Neutrophil (primary cell): ENCODE results near the gene ZBTB20.

Source experiments
- H3K27ac ChIP-seq: fragments of 200-600 bp; sonication (generic); 2 replicates; pipeline ENCODE4 v1.5.1; 2016; ENCODE audit warnings: mild to moderate bottlenecking, moderate library complexity
- H3K27me3 ChIP-seq: fragments of 200-600 bp; sonication (generic); 2 replicates; pipeline ENCODE4 v1.6.0; 2016; ENCODE audit warnings: mild to moderate bottlenecking
- H3K36me3 ChIP-seq: fragments of 200-600 bp; sonication (generic); 2 replicates; pipeline ENCODE4 v1.5.1; 2017
- H3K4me1 ChIP-seq, 2 experiments: fragments of 200-600 bp in 1 of 2; sonication (generic) in 1 of 2; 1 replicate in 1 of 2; 2 replicates in 1 of 2; pipeline versions ENCODE4 v1.5.1 to v1.6.1; 2013 to 2016; ENCODE audit warnings: low read depth in 1 of 2, low read length in 1 of 2, mild to moderate bottlenecking in 1 of 2, moderate library complexity in 1 of 2; ENCODE audit not compliant: control insufficient read depth in 1 of 2, insufficient read depth in 1 of 2
- H3K4me3 ChIP-seq, 2 experiments: fragments of 200-600 bp in 1 of 2; sonication (generic) in 1 of 2; 1 replicate in 1 of 2; 2 replicates in 1 of 2; pipeline ENCODE4 v1.5.1; 2013 to 2016; ENCODE audit warnings: low read depth in 1 of 2, low read length in 1 of 2, mild to moderate bottlenecking in 1 of 2, moderate library complexity in 1 of 2
- H3K9me3 ChIP-seq: fragments of 200-600 bp; sonication (generic); 2 replicates; pipeline ENCODE4 v1.5.1; 2016
- CTCF ChIP-seq: fragments of 200-600 bp; sonication (generic); IDR thresholded peaks from 2 replicates; pipeline ENCODE4 v1.5.1; 2016; ENCODE audit warnings: antibody characterized with exemption

The ZBTB20 gene

GRCh38 chr3:115022835-115023398, 124.2 kb downstream of the ZBTB20 start:
- Histone ChIP-seq H3K36me3 (no peaks in the 10 kb centered on the region), H3K9me3 (no peaks in the 10 kb centered on the region), H3K4me1 (peaks cover 0 to 5% of the 10 kb centered on the region in 2 experiments), H3K27me3 (no peaks in the 10 kb centered on the region), H3K4me3 (no peak overlapping the region), H3K27ac (no peak overlapping the region)
- TF ChIP-seq CTCF: no peak

- peaks cover 0 to 5% of the 10 kb centered on the region in 2 experiments for H3K4me1 ChIP-seq
- no peaks in the 10 kb centered on the region for H3K9me3 ChIP-seq
- no peak overlapping the region for H3K4me3 ChIP-seq
- H3K36me3 ChIP-seq: no peaks in the 10 kb centered on the region
- TF ChIP-seq CTCF: no peak
- H3K27ac ChIP-seq: no peak overlapping the region
- no peaks in the 10 kb centered on the region for H3K27me3 ChIP-seq
Observed at GRCh38 chr3:115022199-115022598, 124.9 kb downstream of the ZBTB20 start.

- Histone ChIP-seq H3K27ac (no peak overlapping the region), H3K9me3 (no peaks in the 10 kb centered on the region), H3K27me3 (no peaks in the 10 kb centered on the region), H3K4me3 (no peak overlapping the region), H3K4me1 (peaks cover 0 to 5% of the 10 kb centered on the region in 2 experiments), H3K36me3 (no peaks in the 10 kb centered on the region)
- TF ChIP-seq CTCF: no peak
Observed at GRCh38 chr3:115021061-115021460, 126.0 kb downstream of the ZBTB20 start.

GRCh38 chr3:115019900-115020299, 127.2 kb downstream of the ZBTB20 start:
- no peak overlapping the region for H3K27ac ChIP-seq
- no peaks in the 10 kb centered on the region for H3K9me3 ChIP-seq

GRCh38 chr3:115018694-115019093, 128.4 kb downstream of the ZBTB20 start:
- Histone ChIP-seq H3K27me3 (no peaks in the 10 kb centered on the region), H3K27ac (no peak overlapping the region), H3K4me1 (peaks cover 0 to 5% of the 10 kb centered on the region in 2 experiments), H3K4me3 (no peak overlapping the region), H3K36me3 (no peaks in the 10 kb centered on the region), H3K9me3 (no peaks in the 10 kb centered on the region)
- TF ChIP-seq CTCF: no peak

More at GRCh38 chr3:115019900-115020299, 127.2 kb downstream of the ZBTB20 start:
- H3K36me3 ChIP-seq: no peaks in the 10 kb centered on the region
- no peak overlapping the region for H3K4me3 ChIP-seq
- no peak for TF ChIP-seq CTCF
- H3K4me1 ChIP-seq: peaks cover 0 to 5% of the 10 kb centered on the region in 2 experiments
- no peaks in the 10 kb centered on the region for H3K27me3 ChIP-seq
